Thoracic aorta (tissue), 2 donors: ENCODE data around the gene AJM1. TPM values are rescaled to one million over a fixed set of nuclear protein-coding genes. Genes with fewer than 3 reads are reported as not detected.
"Not testable (repeated sequence)": the region's sequence is repeated elsewhere in the genome, so short reads cannot be mapped to it uniquely, and the experiment has no call there.

Experiments used
- ATAC-seq: fragments of 150-250 bp; one replicate; pipeline ENCODE4 v1.8.0; 2017; ENCODE audit warnings: low read depth; ENCODE audit not compliant: insufficient number of reproducible peaks, low FRiP score
- DNase-seq: peaks from one replicate; pipeline ENCODE4 v3.0.0-alpha.2; 2020; ENCODE audit warnings: low spot score
- H3K27ac ChIP-seq, 2 donors: fragments of 200-600 bp; sonication (generic); 1 replicate in 1 of 2; 2 replicates in 1 of 2; pipeline ENCODE4 v1.5.1; 2016; ENCODE audit warnings: mild to moderate bottlenecking in 2 of 2, moderate library complexity in 2 of 2
- H3K27me3 ChIP-seq: fragments of 200-600 bp; sonication (generic); replicated peaks from 2 replicates; pipeline ENCODE4 v1.6.0; 2016; ENCODE audit warnings: mild to moderate bottlenecking; ENCODE audit not compliant: insufficient read depth
- H3K36me3 ChIP-seq: fragments of 200-600 bp; sonication (generic); one replicate; pipeline ENCODE4 v1.5.1; 2016
- H3K4me1 ChIP-seq, 2 donors: fragments of 200-600 bp; sonication (generic); 1 replicate in 1 of 2; 2 replicates in 1 of 2; pipeline versions ENCODE4 v1.5.1 to v1.6.0; 2016; ENCODE audit warnings: low read depth in 2 of 2, mild to moderate bottlenecking in 1 of 2; ENCODE audit not compliant: control insufficient read depth in 1 of 2
- H3K4me3 ChIP-seq: fragments of 200-600 bp; sonication (generic); 2 replicates; pipeline ENCODE4 v1.5.1; 2016; ENCODE audit warnings: mild to moderate bottlenecking
- H3K9me3 ChIP-seq: fragments of 200-600 bp; sonication (generic); 2 replicates; pipeline ENCODE4 v1.5.1; 2016
- CTCF ChIP-seq: fragments of 200-600 bp; sonication (generic); IDR thresholded peaks from one replicate; pipeline ENCODE4 v1.5.1; 2019; ENCODE audit warnings: antibody characterized with exemption
- total RNA-seq, 2 donors: library from RNA; depleted of rRNA; stranded (reverse); fragments of >200 nt; gene quantifications; one replicate each; pipeline versions ENCODE4 v1.1.0 to v1.2.3, GENCODE V29; 2016

Gene AJM1
- 1 to 10 TPM; 7.3 to 9.2 TPM for total RNA-seq

DNA sequence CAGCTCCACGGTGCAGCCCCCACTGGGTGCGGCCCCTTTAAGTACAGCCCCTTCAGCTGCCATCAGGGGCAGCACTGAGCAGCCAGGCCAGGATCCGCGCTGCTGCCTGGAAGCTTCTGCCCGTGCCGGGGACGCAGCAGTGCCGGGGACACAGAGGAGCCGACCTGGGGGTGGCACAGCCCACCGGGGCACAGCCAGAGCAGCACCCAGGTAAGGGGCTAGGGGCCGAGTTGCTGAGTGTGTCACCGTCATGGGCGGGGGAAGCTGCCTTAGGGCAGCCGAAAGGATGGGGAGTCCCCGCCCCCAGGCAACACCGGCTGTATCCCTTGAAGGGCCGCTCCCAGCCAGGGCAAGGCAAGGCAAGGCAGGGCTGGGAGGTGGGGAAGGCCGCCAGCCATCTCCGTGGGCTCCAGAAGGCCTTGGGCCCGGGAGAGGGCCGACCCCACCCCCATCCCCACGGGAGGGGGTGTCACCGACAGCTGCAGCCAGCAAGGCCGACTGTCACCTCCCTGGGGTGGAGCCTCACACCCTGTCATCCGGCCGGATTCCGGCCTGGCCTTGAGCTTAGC, at the start of gene AJM1:
Gene AJM1, plus strand, starts transcription at position 99 of the 569 bp plus-strand sequence. CDS start 1,937 bp downstream, outside the sequence.
- H3K4me3 ChIP-seq: peak within 1 kb of the TSS; percentile 73
- not testable (repeated sequence) for DNase-seq, H3K27me3 ChIP-seq, H3K36me3 ChIP-seq, H3K9me3 ChIP-seq, ATAC-seq, H3K27ac ChIP-seq
- peak; percentile 94 for TF ChIP-seq CTCF
- peaks cover 11 to 43% of the 10 kb centered on the region in 2 donors for H3K4me1 ChIP-seq

GRCh38 chr9:136793086-136793946, 49.0 kb upstream of the AJM1 start:
- DNase-seq (no peak), ATAC-seq (no peak)
- no peak overlapping the region for H3K27ac ChIP-seq
- H3K4me1 ChIP-seq: peaks cover 2 to 14% of the 10 kb centered on the region in 2 donors
- H3K27me3 ChIP-seq: no peaks in the 10 kb centered on the region
- H3K9me3 ChIP-seq: no peaks in the 10 kb centered on the region
- TF ChIP-seq CTCF: no peak
- H3K4me3 ChIP-seq: no peak overlapping the region
- no peaks in the 10 kb centered on the region for H3K36me3 ChIP-seq

GRCh38 chr9:136794281-136794999, 47.8 kb upstream of the AJM1 start:
- Histone ChIP-seq H3K27ac (no peak overlapping the region), H3K27me3 (no peaks in the 10 kb centered on the region), H3K36me3 (no peaks in the 10 kb centered on the region), H3K4me1 (peaks cover 4 to 16% of the 10 kb centered on the region in 2 donors), H3K4me3 (no peak overlapping the region), H3K9me3 (no peaks in the 10 kb centered on the region)
- TF ChIP-seq CTCF: no peak
- no peak for DNase-seq
- no peak for ATAC-seq

DNA sequence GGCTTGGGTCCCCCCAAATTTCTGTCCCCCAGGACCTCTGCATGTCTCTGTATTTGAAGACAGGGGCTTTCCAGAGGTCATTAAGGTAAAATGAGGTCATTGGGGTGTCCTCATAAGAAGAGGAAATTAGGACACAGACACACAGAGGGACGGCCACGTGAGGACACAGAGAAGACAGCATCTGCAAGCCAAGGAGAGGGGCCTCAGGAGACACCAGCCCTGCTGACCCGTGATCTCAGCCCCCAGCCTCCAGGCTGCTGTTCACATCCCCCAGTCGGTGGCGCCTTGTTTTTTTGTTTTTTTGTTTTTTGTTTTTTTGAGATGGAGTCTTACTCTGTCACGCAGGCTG, 47.3 kb upstream of the AJM1 start:
- no peak overlapping the region for H3K27ac ChIP-seq

More for the DNA sequence above, 47.3 kb upstream of the AJM1 start:
- Histone ChIP-seq H3K4me1 (peaks cover 8 to 21% of the 10 kb centered on the region in 2 donors), H3K4me3 (no peak overlapping the region), H3K27me3 (no peaks in the 10 kb centered on the region), H3K9me3 (no peaks in the 10 kb centered on the region), H3K36me3 (no peaks in the 10 kb centered on the region)
- no peak for ATAC-seq
- DNase-seq: no peak
- TF ChIP-seq CTCF: no peak
